Forelimb muscle (tissue), 1 donor: ENCODE results near the gene TTC28. TPM values are rescaled to one million over a fixed set of nuclear protein-coding genes. Genes with fewer than 3 reads are reported as not detected.
"Not testable (repeated sequence)": the region's sequence is repeated elsewhere in the genome, so short reads cannot be mapped to it uniquely, and the experiment has no call there.

Source experiments
- DNase-seq: peaks from one replicate; pipeline ENCODE4 v3.0.0-alpha.2; 2013; ENCODE audit warnings: low read depth
- polyA plus RNA-seq: library from polyadenylated mRNA; unstranded; fragments of 120-200 nt; gene quantifications from one replicate; pipeline ENCODE4 v1.2.1, GENCODE V29; 2013; ENCODE audit not compliant: insufficient read length

TTC28 gene
- polyA plus RNA-seq, 1 donor, result 24.9 TPM

DNA sequence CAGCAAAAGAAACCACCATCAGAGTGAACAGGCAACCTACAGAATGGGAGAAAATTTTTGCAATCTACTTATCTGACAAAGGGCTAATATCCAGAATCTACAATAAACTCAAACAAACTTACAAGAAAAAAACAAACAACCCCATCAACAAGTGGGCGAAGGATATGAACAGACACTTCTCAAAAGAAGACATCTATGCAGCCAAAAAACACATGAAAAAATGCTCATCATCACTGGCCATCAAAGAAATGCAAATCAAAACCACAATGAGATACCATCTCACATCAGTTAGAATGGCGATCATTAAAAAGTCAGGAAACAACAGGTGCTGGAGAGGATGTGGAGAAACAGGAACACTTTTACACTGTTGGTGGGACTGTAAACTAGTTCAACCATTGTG, 188.4 kb downstream of the TTC28 start:
- DNase-seq, result not testable (repeated sequence)

DNA sequence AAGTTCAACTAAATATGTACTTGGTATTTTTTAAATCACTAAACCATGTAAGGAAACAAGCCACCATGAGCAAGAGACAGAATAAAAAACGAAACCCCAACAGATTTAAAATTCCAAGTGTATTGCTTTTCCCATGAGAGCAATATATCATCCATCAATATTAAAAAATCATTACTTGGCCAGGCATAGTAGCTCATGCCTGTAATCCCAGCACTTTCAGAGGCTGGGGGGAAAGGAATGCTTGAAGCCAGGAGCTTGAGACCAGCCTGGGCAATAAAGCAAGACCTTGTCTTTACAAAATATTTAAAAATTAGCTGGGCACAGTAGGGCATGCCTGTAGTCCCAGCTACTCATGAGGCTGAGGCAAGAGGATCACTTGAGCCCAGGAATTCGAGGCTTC, 190.8 kb downstream of the TTC28 start:
- no peak for DNase-seq

DNA sequence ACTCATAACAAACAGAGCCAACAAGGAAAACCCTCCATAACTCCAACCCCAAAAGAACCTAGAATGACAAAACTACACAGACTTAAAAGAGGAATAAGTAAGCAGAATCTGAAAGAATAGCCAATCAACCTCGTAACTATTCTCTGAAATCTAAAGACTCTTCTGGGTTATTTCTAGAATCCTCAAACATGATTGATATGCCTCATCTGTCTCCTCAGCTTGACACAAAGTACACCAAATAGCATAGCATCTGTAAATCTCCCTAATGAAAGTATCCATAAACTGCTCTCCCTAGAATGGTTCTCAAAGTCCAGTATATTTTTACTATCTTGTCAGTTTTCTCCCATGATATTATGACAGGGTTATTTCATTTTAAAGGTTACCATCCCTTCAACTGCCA, 195.0 kb downstream of the TTC28 start:
- no peak for DNase-seq

DNA sequence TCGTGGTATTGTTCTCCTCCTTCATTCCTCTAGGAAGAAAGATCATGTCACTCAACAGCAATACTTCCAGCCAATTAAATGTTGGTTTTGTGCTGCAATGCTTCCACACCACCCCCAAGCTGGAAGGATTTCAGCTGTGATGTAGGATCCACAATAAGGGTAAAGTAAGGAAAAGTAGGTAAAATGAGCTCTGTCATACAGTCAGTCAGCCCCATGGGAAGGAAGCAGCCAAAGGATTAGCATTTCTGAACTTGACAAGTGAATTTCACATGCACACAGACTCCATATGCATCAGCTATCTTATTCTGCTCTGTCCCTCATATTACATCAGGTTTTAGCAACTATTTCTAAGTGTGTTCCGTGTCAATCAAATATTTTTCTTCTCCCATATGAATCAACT, 197.9 kb downstream of the TTC28 start:
- DNase-seq, result no peak

GRCh38 chr22:28480000-28480715, 199.5 kb downstream of the TTC28 start:
- no peak for DNase-seq

GRCh38 chr22:28478564-28478963, 201.1 kb downstream of the TTC28 start:
- DNase-seq, result no peak

DNA sequence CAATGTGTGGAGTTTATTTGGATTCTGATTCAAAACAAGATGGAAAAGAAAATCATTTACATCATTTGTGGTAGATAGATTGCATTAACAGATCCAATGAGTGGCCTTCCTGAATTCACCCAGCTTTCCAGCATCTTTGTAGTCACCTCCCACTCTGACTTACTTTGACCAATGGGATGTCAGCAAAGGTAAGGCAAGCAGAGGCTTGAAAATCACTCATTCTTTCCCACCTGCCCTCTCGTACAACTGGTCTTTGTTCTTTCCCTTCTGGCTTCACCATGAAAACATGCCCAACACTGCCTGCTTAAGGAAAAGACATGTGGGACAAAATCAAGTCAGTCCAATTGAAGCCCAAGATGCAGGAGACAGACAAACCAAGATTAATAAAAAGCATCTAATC, 202.1 kb downstream of the TTC28 start:
- DNase-seq, result no peak

- DNase-seq, result no peak
These were observed 205.3 kb downstream of the TTC28 start for GRCh38 chr22:28474330-28474729.

GRCh38 chr22:28473258-28473657, 206.4 kb downstream of the TTC28 start:
- DNase-seq, result no peak

DNA sequence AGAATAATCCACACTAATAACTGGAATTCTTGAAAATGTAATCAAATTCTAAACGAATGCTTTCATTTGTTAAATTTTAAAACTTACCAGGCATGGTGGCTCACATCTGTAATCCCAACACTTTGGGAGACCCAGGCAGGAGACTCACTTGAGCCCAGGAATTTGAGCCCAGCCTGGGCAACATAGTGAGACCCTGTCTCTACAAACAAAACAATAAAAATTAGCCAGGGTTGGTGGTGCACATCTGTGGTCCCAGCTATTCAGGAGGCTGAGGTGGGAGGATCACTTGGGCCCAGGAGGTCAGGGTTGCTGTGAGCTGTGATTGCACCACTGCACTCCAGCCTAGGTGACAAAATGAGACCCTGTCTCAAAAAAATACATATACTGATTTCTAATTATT, 212.6 kb downstream of the TTC28 start:
- DNase-seq, result not testable (repeated sequence)

GRCh38 chr22:28466399-28466798, 213.2 kb downstream of the TTC28 start:
- DNase-seq, result no peak

GRCh38 chr22:28465841-28466240, 213.8 kb downstream of the TTC28 start:
- DNase-seq, result no peak

GRCh38 chr22:28464127-28464526, 215.5 kb downstream of the TTC28 start:
- no peak for DNase-seq

DNA sequence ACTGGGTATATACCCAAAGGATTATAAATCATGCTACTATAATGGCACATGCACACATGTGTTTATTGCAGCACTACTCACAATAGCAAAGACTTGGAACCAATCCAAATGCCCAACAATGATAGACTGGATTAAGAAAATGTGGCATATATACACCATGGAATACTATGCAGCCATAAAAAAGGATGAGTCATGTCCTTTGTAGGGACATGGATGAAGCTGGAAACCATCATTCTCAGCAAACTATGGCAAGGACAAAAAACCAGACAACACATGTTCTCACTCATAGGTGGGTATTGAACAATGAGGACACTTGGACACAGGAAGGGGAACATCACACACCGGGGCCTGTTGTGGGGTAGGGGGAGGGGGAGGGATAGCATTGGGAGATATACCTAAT, 216.2 kb downstream of the TTC28 start:
- not testable (repeated sequence) for DNase-seq

DNA sequence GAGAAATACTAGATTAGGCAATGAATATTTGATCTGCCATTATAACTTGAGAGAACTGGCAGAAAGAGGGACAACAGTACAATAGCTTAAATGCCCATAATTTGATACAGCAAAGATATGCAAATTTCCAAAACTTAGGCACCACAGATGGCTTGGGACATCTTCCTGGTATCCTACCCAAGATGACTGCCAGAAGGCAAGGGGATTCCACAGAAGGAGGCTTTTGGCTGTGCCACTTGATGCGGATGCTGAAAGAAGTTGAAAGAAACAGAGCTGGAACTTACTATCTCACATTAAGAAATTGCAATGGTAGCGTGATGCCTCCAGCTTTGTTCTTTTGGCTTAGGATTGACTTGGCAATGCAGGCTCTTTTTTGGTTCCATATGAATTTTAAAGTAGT, 216.7 kb downstream of the TTC28 start:
- no peak for DNase-seq

GRCh38 chr22:28462041-28462440, 217.6 kb downstream of the TTC28 start:
- DNase-seq, result no peak

DNA sequence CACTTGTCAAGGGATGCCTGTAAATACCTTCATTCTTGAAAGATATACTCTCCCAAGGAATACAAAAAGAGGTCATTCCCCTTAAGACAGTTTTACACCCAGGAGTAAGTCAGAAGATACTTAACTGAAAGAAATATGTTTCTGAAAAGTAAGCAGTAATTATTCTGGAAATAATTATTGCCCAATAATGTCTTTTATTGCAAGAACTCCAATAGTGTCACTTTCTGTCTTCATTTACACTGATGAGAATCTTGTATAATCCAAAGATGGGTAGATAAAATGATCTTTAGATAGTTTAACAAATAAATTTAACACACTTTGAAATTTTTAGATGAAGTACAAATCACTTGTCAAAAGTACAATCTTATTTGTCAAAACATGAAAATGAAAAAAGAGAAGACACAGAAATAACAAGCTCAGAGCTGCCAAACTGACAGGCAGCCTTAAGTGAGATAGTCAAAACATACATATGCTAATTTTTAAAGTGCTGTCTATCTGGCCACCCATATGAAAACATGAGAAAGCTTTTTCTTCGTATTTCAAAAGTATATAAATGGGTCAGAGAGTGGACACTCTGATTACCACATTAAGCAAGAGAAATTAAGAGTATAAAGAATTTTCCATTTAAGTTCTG, 225.1 kb downstream of the TTC28 start:
- no peak for DNase-seq

DNA sequence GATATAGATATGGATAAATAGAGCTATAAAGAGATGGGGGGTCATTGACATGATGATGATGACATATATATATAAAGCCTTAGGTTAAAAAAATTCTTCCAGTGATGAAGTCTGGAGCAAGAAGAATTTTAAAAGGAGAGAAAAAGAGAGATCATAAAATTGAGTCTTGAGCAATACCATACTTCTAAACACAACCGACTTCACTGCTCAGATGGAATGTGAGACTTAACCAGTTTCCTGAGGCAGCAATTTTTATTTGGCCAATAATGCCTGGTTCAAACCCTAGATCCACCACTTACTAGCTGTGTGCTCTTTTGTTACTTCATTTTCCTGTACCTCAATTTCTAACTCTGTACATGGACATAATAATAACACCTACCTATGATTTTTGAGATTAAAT, 229.5 kb downstream of the TTC28 start:
- no peak for DNase-seq

DNA sequence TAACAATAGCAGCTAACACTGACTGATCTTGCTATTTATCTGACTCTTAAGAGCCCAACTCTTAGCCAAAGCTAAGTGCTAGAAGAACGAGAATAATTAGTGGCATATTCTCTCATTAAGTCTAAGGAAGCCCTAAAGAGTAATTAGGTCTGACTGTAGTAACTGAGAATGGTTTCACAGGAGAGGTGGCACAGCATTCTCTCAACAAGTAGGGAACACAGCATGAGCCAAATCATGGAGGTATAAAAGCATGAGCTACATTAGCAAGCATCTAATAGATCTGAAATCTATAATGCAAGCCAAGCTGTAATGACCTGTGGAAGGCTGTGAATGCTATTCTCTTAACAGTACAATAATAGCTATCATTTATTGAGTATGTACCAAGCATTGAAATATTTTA, 230.6 kb downstream of the TTC28 start:
- no peak for DNase-seq

- DNase-seq, result no peak
These were observed 231.0 kb downstream of the TTC28 start for GRCh38 chr22:28448625-28449024.

GRCh38 chr22:28444659-28445058, 235.0 kb downstream of the TTC28 start:
- DNase-seq, result no peak

DNA sequence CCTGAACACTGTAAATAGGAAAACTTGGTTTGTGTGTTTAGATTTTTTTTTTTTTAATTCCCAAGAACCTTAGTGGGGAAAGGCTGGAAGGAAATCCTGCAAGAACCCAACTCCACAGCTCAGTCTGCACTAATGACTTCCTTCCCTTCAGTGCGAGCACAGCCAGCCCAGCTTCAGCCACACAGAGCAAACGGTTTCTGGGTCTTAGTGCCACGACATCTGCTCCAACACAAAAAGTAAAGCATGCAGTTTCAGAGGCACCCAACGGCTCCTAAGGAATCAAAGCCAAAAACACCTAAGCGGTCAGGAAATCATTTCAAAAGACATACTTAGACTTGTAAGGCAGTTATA, 236.1 kb downstream of the TTC28 start:
- peak; percentile 77 for DNase-seq

- no peak for DNase-seq
These were observed 236.7 kb downstream of the TTC28 start for GRCh38 chr22:28442711-28443525.
